Liver (tissue), 9 donors: ENCODE measurements around the gene PPIL3. TPM values are rescaled to one million over a fixed set of nuclear protein-coding genes. Genes with fewer than 3 reads are reported as not detected.

ENCODE experiments used
- DNase-seq: peaks from one replicate; pipeline ENCODE4 v3.0.0-alpha.2; 2017; ENCODE audit warnings: low spot score
- H3K27ac ChIP-seq, 2 donors: one replicate each; pipeline ENCODE4 v1.7.0; 2013; ENCODE audit warnings: inconsistent platforms in 2 of 2, low read length in 2 of 2, control low read depth in 1 of 2, low read depth in 1 of 2, mild to moderate bottlenecking in 1 of 2
- H3K27me3 ChIP-seq, 4 donors: one replicate each; pipeline versions ENCODE4 v1.6.1 to v1.7.0; 2013; ENCODE audit warnings: low read length in 3 of 4, inconsistent platforms in 1 of 4, mild to moderate bottlenecking in 1 of 4, moderate library complexity in 1 of 4; ENCODE audit not compliant: control insufficient read depth in 4 of 4, insufficient read depth in 4 of 4
- H3K36me3 ChIP-seq, 4 donors: one replicate each; pipeline versions ENCODE4 v1.6.1 to v1.7.0; 2013; ENCODE audit warnings: low read length in 3 of 4, mild to moderate bottlenecking in 3 of 4, low read depth in 1 of 4, moderate library complexity in 1 of 4; ENCODE audit not compliant: control insufficient read depth in 4 of 4, insufficient read depth in 3 of 4
- H3K4me1 ChIP-seq, 4 donors: one replicate each; pipeline versions ENCODE4 v1.6.1 to v1.7.0; 2013; ENCODE audit warnings: low read length in 3 of 4, mild to moderate bottlenecking in 3 of 4, moderate library complexity in 1 of 4; ENCODE audit not compliant: control insufficient read depth in 4 of 4, insufficient read depth in 4 of 4
- H3K4me3 ChIP-seq, 3 donors: one replicate each; pipeline versions ENCODE4 v1.6.1 to v1.7.0; 2013; ENCODE audit warnings: low read length in 3 of 3, control low read depth in 1 of 3, low read depth in 1 of 3, mild to moderate bottlenecking in 1 of 3
- H3K9ac ChIP-seq, 2 donors: one replicate each; pipeline ENCODE4 v1.7.0; 2013; ENCODE audit warnings: low read length in 2 of 2, mild to moderate bottlenecking in 2 of 2, moderate library complexity in 2 of 2, control low read depth in 1 of 2, low read depth in 1 of 2
- H3K9me3 ChIP-seq, 4 donors: one replicate each; pipeline versions ENCODE4 v1.6.1 to v1.7.0; 2013; ENCODE audit warnings: low read length in 3 of 4; ENCODE audit not compliant: control insufficient read depth in 4 of 4
- EGR1 ChIP-seq, 2 donors: IDR thresholded peaks; 2 replicates each; pipeline ENCODE4 v1.6.1; 2016 to 2018; ENCODE audit warnings: antibody characterized with exemption in 2 of 2, low read depth in 2 of 2
- FOXA1 ChIP-seq: IDR thresholded peaks from 2 replicates; pipeline ENCODE4 v1.6.1; 2016; ENCODE audit warnings: antibody characterized with exemption
- FOXA2 ChIP-seq: IDR thresholded peaks from 2 replicates; pipeline ENCODE4 v1.6.1; 2016; ENCODE audit warnings: antibody characterized with exemption
- GABPA ChIP-seq, 2 donors: IDR thresholded peaks in 1 of 2; conservative IDR thresholded peaks in 1 of 2; 2 replicates each; pipeline ENCODE4 v1.6.1; 2016; ENCODE audit warnings: antibody characterized with exemption in 2 of 2, mild to moderate bottlenecking in 1 of 2, moderate library complexity in 1 of 2
- HNF4A ChIP-seq, 2 donors: conservative IDR thresholded peaks; 2 replicates each; pipeline ENCODE4 v1.6.1; 2016; ENCODE audit warnings: antibody characterized with exemption in 2 of 2, mild to moderate bottlenecking in 2 of 2
- HNF4G ChIP-seq: IDR thresholded peaks from 2 replicates; pipeline ENCODE4 v1.6.1; 2016; ENCODE audit warnings: antibody characterized with exemption
- JUND ChIP-seq, 2 donors: IDR thresholded peaks; 2 replicates each; pipeline ENCODE4 v1.6.1; 2016; ENCODE audit warnings: antibody characterized with exemption in 2 of 2
- NR2F2 ChIP-seq: IDR thresholded peaks from 2 replicates; pipeline ENCODE4 v1.6.1; 2016; ENCODE audit warnings: antibody characterized with exemption
- RAD21 ChIP-seq, 2 donors: IDR thresholded peaks; 2 replicates each; pipeline ENCODE4 v1.6.1; 2016; ENCODE audit warnings: antibody characterized with exemption in 2 of 2, mild to moderate bottlenecking in 2 of 2
- RXRA ChIP-seq, 2 donors: IDR thresholded peaks; 2 replicates each; pipeline ENCODE4 v1.6.1; 2017 to 2018; ENCODE audit warnings: antibody characterized with exemption in 2 of 2, mild to moderate bottlenecking in 1 of 2
- SP1 ChIP-seq: IDR thresholded peaks from 2 replicates; pipeline ENCODE4 v1.6.1; 2018; ENCODE audit warnings: antibody characterized with exemption, mild to moderate bottlenecking
- TAF1 ChIP-seq: conservative IDR thresholded peaks from 2 replicates; pipeline ENCODE4 v1.6.1; 2016; ENCODE audit warnings: antibody characterized with exemption, mild to moderate bottlenecking
- YY1 ChIP-seq: IDR thresholded peaks from 2 replicates; pipeline ENCODE4 v1.6.1; 2016; ENCODE audit warnings: antibody characterized with exemption, mild to moderate bottlenecking
- WGBS: extraction: QIAGEN DNeasy Blood & Tissue Kit; methylation state at CpG from one replicate; pipeline ENCODE4 v1.1.7; 2013; 5-methylcytosine and 5-hydroxymethylcytosine counted together
- polyA plus RNA-seq, 2 donors: library from polyadenylated mRNA; stranded (reverse) in 1 of 2; unstranded in 1 of 2; fragments of 200-250 nt in 1 of 2; fragments of >200 nt in 1 of 2; fragmentation: Nextera tagmentation in 1 of 2; extraction: Ambion mirVana in 1 of 2; gene quantifications; one replicate each; pipeline versions ENCODE4 v1.2.1 to v1.2.3, GENCODE V29; 2013 to 2015
- total RNA-seq, 2 donors: library from RNA; depleted of rRNA; stranded (reverse); fragments of >200 nt; gene quantifications; one replicate each; pipeline ENCODE4 v1.2.3, GENCODE V29; 2014
- TF ChIP-seq, protein P1 (sequence below): IDR thresholded peaks from 2 replicates; pipeline ENCODE4 v1.6.1; 2016; ENCODE audit warnings: antibody characterized with exemption
- TF ChIP-seq, protein P2 (sequence below): IDR thresholded peaks from 2 replicates; pipeline ENCODE4 v1.6.1; 2016; ENCODE audit warnings: antibody characterized with exemption, mild to moderate bottlenecking
- TF ChIP-seq, protein P3 (sequence below): IDR thresholded peaks from 2 replicates; pipeline ENCODE4 v1.6.1; 2016; ENCODE audit warnings: antibody characterized with exemption
- TF ChIP-seq, protein P4 (sequence below): fragments of 150-350 bp; IDR thresholded peaks from 2 replicates; pipeline ENCODE4 v1.5.1; 2017; ENCODE audit warnings: improper control_type of control experiment, low read depth, low read length; ENCODE audit not compliant: missing input control
- TF ChIP-seq, protein P5 (sequence below): IDR thresholded peaks from 2 replicates; pipeline ENCODE4 v1.6.1; 2016; ENCODE audit warnings: antibody characterized with exemption
- donor health status: healthy.
- donor health status: healthy.
- donor health status: healthy.
- donor health status: healthy.
- donor health status: healthy.

PPIL3 gene
- 10 to 100 TPM; 30.7 to 35.4 TPM for total RNA-seq
- 1 to 10 TPM; 8.6 to 9.1 TPM for polyA plus RNA-seq

DNA sequence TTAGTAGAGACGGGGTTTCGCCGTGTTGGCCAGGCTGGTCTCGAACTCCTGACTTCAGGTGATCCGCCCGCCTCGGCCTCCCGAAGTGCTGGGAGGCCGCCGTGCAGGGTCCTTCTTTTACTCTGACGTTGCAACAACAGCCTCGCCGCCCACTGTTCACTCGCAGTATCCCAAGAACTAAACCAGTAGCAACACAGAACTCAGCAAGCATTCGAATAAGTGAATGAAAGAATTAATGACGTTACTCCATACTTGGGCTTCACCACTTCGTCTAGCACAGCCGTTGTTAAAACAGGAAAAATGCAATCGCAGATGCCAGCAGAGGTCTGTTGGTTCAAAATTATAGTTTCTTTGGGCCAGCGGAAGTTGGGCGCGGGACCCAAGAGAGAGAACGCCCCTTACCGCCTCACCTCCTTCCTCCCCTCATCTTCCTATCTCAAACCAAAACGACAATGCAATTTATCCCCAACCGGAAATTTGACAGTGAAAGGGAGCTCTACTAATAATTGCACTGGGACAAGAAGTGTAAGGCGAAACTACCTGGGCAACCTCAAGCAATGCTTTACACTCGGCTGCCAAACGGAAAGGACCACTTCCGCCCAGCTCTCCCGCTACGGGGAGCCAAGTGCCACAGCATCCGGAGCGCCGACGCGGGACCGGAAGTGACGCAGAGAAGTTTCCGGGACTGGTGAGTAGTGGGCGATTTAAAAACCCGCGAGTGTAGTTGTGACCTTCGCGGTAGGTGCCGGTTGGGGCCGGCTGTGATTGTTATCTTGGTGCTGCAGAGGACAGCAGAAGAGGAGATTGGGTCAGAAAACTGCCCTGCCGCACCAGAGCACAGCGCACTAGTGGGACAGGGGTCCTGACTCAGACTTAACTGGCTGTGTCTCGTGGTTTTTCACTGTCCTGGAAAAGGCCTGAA lies at the start of gene PPIL3, which contains the start of gene NIF3L1:
Gene PPIL3, minus strand, starts transcription at position 374 of the 922 bp plus-strand sequence. CDS start 1,462 bp downstream, outside the sequence.
Gene NIF3L1, plus strand, starts transcription at position 668 of the 922 bp plus-strand sequence. CDS start 2,573 bp downstream, outside the sequence.
- under 1% methylated on average over 50 of the region's 50 CpGs for WGBS
- Histone ChIP-seq H3K9ac (peak within 1 kb of the TSS; percentile 92 to 99), H3K36me3 (peaks cover under 1 to 7% (median 4%) of the 10 kb centered on the region in 4 donors), H3K4me1 (peaks cover 5 to 16% (median 12%) of the 10 kb centered on the region in 4 donors), H3K4me3 (peak within 1 kb of the TSS; percentile 62 to 99 (median 96)), H3K27ac (peak within 1 kb of the TSS; percentile 86 to 93), H3K9me3 (no peaks in the 10 kb centered on the region), H3K27me3 (no peaks in the 10 kb centered on the region)
- peak; percentile 77 for TF ChIP-seq SP1
- peak; percentile 65 for TF ChIP-seq EGR1 (IDR thresholded peaks at IDR 0.05; ENCODE audit: low read depth in 2 of 2)
- TF ChIP-seq, protein P1, sequence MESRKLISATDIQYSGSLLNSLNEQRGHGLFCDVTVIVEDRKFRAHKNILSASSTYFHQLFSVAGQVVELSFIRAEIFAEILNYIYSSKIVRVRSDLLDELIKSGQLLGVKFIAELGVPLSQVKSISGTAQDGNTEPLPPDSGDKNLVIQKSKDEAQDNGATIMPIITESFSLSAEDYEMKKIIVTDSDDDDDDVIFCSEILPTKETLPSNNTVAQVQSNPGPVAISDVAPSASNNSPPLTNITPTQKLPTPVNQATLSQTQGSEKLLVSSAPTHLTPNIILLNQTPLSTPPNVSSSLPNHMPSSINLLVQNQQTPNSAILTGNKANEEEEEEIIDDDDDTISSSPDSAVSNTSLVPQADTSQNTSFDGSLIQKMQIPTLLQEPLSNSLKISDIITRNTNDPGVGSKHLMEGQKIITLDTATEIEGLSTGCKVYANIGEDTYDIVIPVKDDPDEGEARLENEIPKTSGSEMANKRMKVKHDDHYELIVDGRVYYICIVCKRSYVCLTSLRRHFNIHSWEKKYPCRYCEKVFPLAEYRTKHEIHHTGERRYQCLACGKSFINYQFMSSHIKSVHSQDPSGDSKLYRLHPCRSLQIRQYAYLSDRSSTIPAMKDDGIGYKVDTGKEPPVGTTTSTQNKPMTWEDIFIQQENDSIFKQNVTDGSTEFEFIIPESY = no peak
- TF ChIP-seq HNF4G = no peak
- TF ChIP-seq, protein P2, sequence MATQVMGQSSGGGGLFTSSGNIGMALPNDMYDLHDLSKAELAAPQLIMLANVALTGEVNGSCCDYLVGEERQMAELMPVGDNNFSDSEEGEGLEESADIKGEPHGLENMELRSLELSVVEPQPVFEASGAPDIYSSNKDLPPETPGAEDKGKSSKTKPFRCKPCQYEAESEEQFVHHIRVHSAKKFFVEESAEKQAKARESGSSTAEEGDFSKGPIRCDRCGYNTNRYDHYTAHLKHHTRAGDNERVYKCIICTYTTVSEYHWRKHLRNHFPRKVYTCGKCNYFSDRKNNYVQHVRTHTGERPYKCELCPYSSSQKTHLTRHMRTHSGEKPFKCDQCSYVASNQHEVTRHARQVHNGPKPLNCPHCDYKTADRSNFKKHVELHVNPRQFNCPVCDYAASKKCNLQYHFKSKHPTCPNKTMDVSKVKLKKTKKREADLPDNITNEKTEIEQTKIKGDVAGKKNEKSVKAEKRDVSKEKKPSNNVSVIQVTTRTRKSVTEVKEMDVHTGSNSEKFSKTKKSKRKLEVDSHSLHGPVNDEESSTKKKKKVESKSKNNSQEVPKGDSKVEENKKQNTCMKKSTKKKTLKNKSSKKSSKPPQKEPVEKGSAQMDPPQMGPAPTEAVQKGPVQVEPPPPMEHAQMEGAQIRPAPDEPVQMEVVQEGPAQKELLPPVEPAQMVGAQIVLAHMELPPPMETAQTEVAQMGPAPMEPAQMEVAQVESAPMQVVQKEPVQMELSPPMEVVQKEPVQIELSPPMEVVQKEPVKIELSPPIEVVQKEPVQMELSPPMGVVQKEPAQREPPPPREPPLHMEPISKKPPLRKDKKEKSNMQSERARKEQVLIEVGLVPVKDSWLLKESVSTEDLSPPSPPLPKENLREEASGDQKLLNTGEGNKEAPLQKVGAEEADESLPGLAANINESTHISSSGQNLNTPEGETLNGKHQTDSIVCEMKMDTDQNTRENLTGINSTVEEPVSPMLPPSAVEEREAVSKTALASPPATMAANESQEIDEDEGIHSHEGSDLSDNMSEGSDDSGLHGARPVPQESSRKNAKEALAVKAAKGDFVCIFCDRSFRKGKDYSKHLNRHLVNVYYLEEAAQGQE = peak; percentile 94
- peak; percentile 51 for TF ChIP-seq YY1
- peak; percentile 39 to 44 for TF ChIP-seq JUND (IDR thresholded peaks at IDR 0.05)
- TF ChIP-seq FOXA1 = peak; percentile 26
- peak; percentile 33 to 63 for TF ChIP-seq RXRA (IDR thresholded peaks at IDR 0.05)
- TF ChIP-seq NR2F2 = no peak
- TF ChIP-seq, protein P3, sequence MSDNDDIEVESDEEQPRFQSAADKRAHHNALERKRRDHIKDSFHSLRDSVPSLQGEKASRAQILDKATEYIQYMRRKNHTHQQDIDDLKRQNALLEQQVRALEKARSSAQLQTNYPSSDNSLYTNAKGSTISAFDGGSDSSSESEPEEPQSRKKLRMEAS = peak; percentile 82
- TF ChIP-seq RAD21 (IDR thresholded peaks at IDR 0.05) = peak in 1 of 2 donors; percentile 38
- TF ChIP-seq, protein P4, sequence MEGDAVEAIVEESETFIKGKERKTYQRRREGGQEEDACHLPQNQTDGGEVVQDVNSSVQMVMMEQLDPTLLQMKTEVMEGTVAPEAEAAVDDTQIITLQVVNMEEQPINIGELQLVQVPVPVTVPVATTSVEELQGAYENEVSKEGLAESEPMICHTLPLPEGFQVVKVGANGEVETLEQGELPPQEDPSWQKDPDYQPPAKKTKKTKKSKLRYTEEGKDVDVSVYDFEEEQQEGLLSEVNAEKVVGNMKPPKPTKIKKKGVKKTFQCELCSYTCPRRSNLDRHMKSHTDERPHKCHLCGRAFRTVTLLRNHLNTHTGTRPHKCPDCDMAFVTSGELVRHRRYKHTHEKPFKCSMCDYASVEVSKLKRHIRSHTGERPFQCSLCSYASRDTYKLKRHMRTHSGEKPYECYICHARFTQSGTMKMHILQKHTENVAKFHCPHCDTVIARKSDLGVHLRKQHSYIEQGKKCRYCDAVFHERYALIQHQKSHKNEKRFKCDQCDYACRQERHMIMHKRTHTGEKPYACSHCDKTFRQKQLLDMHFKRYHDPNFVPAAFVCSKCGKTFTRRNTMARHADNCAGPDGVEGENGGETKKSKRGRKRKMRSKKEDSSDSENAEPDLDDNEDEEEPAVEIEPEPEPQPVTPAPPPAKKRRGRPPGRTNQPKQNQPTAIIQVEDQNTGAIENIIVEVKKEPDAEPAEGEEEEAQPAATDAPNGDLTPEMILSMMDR = no peak
- TF ChIP-seq FOXA2 = peak; percentile 5
- no peak for TF ChIP-seq HNF4A (conservative IDR thresholded peaks at IDR 0.05)
- peak; percentile 99 to 100 for TF ChIP-seq GABPA (IDR thresholded peaks at IDR 0.05 in 1 of 2, conservative IDR thresholded peaks at IDR 0.05 in 1 of 2)
- TF ChIP-seq, protein P5, sequence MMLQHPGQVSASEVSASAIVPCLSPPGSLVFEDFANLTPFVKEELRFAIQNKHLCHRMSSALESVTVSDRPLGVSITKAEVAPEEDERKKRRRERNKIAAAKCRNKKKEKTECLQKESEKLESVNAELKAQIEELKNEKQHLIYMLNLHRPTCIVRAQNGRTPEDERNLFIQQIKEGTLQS = no peak
- TF ChIP-seq TAF1 = peak; percentile 71
- DNase-seq = peak; percentile 95
